Fibroblast of the aortic adventitia (primary cell): ENCODE measurements around the gene PTPRQ. TPM values are rescaled to one million over a fixed set of nuclear protein-coding genes. Genes with fewer than 3 reads are reported as not detected.

Experiments used
- DNase-seq: peaks from one replicate; pipeline ENCODE4 v3.0.0-alpha.2; 2010; ENCODE audit warnings: low read depth
- H3K4me3 ChIP-seq: 2 replicates; pipeline ENCODE4 v1.5.1; 2011; ENCODE audit warnings: low read depth, mild to moderate bottlenecking, control low read depth, low read length, moderate library complexity
- CTCF ChIP-seq: IDR thresholded peaks from 2 replicates; pipeline ENCODE4 v1.5.1; 2011; ENCODE audit warnings: mild to moderate bottlenecking, low read length, control low read depth, inconsistent platforms; ENCODE audit not compliant: insufficient read depth
- total RNA-seq: library from RNA; depleted of rRNA; stranded (reverse); fragments of >200 nt; gene quantifications from 2 replicates; pipeline ENCODE4 v1.2.3, GENCODE V29; 2012; ENCODE audit warnings: low replicate concordance

PTPRQ gene
- total RNA-seq, 1 donor = 1.2 TPM

GRCh38 chr12:80702889-80703805 is 259.1 kb downstream of the PTPRQ start:
- no peak overlapping the region for H3K4me3 ChIP-seq
- TF ChIP-seq CTCF = no peak
- peak; percentile 28 for DNase-seq

GRCh38 chr12:80704420-80704819 is 260.4 kb downstream of the PTPRQ start:
- TF ChIP-seq CTCF = no peak
- no peak overlapping the region for H3K4me3 ChIP-seq
- DNase-seq = no peak

DNA sequence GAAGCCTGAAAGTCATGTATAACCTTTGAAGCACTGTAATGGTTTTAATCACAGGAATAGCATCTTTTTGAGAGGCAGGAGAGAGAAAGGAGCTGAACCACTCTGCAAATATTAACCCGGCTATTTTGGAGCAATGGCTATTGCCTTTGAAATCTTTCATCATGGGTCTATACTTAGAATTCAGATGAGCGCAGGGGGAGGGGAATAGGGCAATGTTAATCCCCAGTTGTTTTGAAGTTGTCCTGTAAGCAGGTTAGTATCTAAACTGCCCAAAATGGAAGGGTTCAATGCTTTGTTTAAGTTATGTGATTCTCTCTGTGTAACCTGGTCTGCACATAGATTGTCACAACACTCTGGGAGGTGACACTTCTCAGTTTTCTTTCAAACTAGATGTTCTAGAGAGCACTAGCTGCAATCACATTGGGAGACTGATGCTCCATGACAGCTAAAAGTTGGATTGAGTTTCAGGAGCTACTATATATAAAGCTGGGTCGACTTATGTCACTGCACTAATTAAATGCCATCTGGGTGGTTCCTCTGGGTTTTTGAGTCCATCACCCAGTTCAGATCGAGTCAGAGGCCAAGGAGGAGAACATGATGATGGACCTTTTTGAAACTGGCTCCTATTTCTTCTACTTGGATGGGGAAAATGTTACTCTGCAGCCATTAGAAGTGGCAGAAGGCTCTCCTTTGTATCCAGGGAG is 263.2 kb downstream of the PTPRQ start, which contains the start of gene MYF6:
MYF6 (plus strand) TSS at position 509 of the 704 bp plus-strand sequence; CDS start at position 595, 86 bp downstream.
- DNase-seq = no peak
- no peak for TF ChIP-seq CTCF
- no peak within 1 kb of the TSS for H3K4me3 ChIP-seq

DNA sequence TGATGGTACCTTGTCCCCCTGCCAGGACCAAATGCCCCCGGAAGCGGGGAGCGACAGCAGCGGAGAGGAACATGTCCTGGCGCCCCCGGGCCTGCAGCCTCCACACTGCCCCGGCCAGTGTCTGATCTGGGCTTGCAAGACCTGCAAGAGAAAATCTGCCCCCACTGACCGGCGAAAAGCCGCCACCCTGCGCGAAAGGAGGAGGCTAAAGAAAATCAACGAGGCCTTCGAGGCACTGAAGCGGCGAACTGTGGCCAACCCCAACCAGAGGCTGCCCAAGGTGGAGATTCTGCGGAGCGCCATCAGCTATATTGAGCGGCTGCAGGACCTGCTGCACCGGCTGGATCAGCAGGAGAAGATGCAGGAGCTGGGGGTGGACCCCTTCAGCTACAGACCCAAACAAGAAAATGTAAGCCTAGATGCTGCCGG is 263.8 kb downstream of the PTPRQ start:
- no peak for TF ChIP-seq CTCF
- DNase-seq = no peak
- H3K4me3 ChIP-seq = no peak overlapping the region

DNA sequence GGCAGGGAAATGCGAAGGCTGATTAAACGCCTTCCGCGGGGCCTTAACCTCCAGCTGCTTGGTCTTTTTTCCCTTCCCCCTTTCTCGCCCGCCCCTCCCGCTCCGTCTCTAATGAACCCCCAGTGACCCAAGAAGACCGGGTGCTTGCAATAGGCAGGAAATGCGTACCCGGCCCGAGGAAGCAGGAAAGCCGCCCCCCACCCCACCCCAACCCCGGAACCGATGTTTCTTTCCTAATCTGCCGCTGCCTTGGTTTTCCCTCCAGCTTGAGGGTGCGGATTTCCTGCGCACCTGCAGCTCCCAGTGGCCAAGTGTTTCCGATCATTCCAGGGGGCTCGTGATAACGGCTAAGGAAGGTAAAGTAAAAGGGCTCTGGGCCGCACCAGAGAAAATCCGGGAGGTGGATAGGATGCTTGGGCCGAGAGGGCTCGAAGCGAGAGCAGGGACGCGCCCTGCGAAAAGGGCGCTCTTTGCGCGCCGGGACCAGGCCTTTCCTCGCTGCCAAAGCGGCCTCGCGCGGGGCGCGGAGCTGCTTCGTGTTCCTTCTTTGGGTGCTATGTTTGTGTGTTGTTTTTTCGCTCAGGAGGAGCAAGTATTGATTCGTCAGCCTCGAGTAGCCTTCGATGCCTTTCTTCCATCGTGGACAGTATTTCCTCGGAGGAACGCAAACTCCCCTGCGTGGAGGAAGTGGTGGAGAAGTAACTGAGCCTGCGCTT is 264.4 kb downstream of the PTPRQ start:
- no peak for TF ChIP-seq CTCF
- no peak for DNase-seq
- H3K4me3 ChIP-seq = no peak overlapping the region

DNA sequence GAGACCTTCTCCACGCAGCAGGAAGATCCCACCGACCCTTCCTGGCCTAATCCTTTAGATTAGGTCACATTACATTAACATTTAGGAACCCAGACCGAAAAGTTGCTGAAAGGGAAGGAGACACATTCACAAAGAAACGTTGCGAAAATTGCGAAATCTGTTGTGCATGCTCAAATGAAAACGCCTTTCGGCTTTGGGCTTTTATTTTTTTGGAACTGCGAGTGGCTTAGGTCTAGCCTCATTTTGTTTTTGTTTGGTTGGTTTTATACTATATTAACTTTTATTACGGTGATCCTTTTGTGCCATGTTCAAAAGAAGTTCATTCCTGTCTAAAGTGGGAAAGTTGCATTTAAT is 264.9 kb downstream of the PTPRQ start:
- DNase-seq = no peak

More for the DNA sequence above, 264.9 kb downstream of the PTPRQ start:
- no peak overlapping the region for H3K4me3 ChIP-seq
- TF ChIP-seq CTCF = no peak
